Fibroblast of mammary gland (primary cell): Measurements from ENCODE around the gene SMIM20.

ENCODE experiments used
- DNase-seq: peaks from one replicate; pipeline ENCODE4 v3.0.0-alpha.2; 2010; ENCODE audit warnings: low read depth
- H3K4me3 ChIP-seq: 2 replicates; pipeline ENCODE4 v1.5.1; 2011; ENCODE audit warnings: low read depth, mild to moderate bottlenecking, low read length, moderate library complexity; ENCODE audit not compliant: control insufficient read depth
- TF ChIP-seq, protein P1 (sequence below): conservative IDR thresholded peaks from 2 replicates; pipeline ENCODE4 v1.5.1; 2011; ENCODE audit warnings: low read depth, low read length, inconsistent platforms; ENCODE audit not compliant: control insufficient read depth, insufficient read depth

Gene SMIM20

GRCh38 chr4:25976780-25977179 is 62.8 kb downstream of the SMIM20 start:
- TF ChIP-seq, protein P1, sequence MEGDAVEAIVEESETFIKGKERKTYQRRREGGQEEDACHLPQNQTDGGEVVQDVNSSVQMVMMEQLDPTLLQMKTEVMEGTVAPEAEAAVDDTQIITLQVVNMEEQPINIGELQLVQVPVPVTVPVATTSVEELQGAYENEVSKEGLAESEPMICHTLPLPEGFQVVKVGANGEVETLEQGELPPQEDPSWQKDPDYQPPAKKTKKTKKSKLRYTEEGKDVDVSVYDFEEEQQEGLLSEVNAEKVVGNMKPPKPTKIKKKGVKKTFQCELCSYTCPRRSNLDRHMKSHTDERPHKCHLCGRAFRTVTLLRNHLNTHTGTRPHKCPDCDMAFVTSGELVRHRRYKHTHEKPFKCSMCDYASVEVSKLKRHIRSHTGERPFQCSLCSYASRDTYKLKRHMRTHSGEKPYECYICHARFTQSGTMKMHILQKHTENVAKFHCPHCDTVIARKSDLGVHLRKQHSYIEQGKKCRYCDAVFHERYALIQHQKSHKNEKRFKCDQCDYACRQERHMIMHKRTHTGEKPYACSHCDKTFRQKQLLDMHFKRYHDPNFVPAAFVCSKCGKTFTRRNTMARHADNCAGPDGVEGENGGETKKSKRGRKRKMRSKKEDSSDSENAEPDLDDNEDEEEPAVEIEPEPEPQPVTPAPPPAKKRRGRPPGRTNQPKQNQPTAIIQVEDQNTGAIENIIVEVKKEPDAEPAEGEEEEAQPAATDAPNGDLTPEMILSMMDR: no peak
- no peak for DNase-seq
- H3K4me3 ChIP-seq: no peak overlapping the region

DNA sequence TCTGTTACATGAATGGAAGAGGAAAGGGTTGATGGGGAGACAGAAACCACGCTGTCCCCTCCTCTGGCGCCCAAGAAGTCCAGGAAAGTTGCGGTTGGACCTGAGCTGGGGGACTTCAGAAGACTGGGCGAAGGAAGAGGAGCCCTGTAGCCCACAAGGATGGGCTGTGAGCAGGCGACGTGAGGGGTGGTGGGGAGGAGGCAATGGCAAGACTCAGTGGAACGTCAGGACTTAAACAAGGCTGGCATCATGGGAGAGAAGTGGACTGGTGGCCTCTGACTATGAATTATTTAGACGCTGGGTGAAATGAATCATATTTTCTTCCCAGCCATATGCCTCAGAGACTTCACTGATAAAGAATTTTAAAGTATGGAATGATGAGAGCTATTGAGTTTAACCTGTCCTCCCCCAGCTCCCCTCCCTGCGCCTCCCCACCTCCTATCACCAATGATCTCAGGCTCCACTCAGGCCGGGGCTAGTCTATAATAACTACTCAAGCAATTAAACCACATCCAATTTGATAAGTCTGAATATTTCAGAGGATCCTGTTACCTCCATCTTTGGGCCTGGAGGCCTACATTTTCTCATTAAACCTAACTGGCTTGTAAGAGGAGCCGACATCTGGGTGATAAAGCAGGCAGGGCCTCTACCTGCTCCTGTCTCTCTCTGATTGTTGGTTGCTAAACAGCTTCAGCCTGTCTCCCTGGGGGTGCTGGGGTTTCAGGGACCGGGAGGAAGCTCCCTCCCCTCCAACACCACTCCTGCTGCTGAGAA is 63.6 kb downstream of the SMIM20 start:
- no peak for DNase-seq
- no peak overlapping the region for H3K4me3 ChIP-seq
- TF ChIP-seq, protein P1: no peak

- DNase-seq: peak; percentile 36
- no peak overlapping the region for H3K4me3 ChIP-seq
- TF ChIP-seq, protein P1: no peak
Measured at GRCh38 chr4:25978327-25978726, 64.3 kb downstream of the SMIM20 start.
